GM23248 (cell line): Measurements from ENCODE around the gene ERC2.

Experiments used
- EZH2 ChIP-seq: fragments of 200-600 bp; sonication (generic); IDR thresholded peaks from 2 replicates; pipeline ENCODE4 v1.6.1; 2018; ENCODE audit warnings: antibody characterized with exemption, mild to moderate bottlenecking; ENCODE audit not compliant: insufficient read depth, poor library complexity, severe bottlenecking
- EZH2phosphoT487 ChIP-seq: fragments of 200-600 bp; sonication (generic); IDR thresholded peaks from 2 replicates; pipeline ENCODE4 v1.6.1; 2018; ENCODE audit warnings: antibody characterized with exemption, moderate library complexity, mild to moderate bottlenecking, low read depth; ENCODE audit not compliant: insufficient read depth

DNA sequence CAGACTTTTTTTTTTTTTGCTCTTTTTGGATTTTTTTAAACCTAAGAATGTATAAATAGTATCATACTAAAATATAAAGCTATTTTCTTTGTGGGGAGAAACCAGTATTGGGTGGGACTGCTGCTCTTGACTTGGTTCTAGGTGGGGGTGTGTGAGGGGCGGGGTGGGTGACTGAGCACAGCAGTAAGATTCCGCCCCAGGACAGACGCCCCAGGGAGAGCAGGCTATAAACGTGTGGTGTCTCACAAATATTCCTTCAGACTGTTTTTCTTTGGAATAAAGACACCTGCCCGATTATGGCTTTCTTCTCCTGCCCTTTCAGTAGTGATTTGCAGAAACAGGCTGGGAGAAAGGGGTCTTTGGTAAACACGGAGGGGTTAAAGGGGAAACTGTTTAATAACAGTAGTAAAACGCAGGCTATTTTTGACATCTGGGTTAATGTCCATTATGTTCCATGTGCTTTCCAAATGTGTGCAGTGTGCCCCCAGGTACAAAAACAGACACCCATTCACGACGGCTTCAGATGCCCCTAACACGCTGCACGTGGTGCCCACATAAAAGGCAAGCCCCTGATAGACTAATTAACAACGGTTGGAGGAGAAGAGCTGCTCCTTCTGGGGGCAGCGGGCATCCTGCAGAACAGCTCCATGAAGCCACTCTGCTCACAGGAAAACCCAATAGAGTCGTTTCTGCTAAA is 952.6 kb downstream of the ERC2 start:
- TF ChIP-seq EZH2 (no peak), EZH2phosphoT487 (no peak)
